GM23248 (cell line): ENCODE data around the gene SEC22B. TPM values are rescaled to one million over a fixed set of nuclear protein-coding genes. Genes with fewer than 3 reads are reported as not detected.
"Not testable (repeated sequence)": the region's sequence is repeated elsewhere in the genome, so short reads cannot be mapped to it uniquely, and the experiment has no call there.

Experiments
- DNase-seq: peaks from one replicate; pipeline ENCODE4 v3.0.0-alpha.2; 2015
- H2AFZ ChIP-seq: fragments of 200-600 bp; sonication (generic); 2 replicates; pipeline ENCODE4 v1.6.1; 2016; ENCODE audit warnings: antibody characterized with exemption
- H3F3A ChIP-seq: fragments of 200-600 bp; sonication (generic); 2 replicates; pipeline ENCODE4 v1.6.1; 2016; ENCODE audit warnings: mild to moderate bottlenecking, antibody characterized with exemption, mixed run types; ENCODE audit not compliant: insufficient read depth
- H3K27ac ChIP-seq: fragments of 200-600 bp; sonication (generic); 2 replicates; pipeline ENCODE4 v1.5.1; 2016; ENCODE audit warnings: mild to moderate bottlenecking
- H3K27me3 ChIP-seq: fragments of 200-600 bp; sonication (generic); replicated peaks from 2 replicates; pipeline ENCODE4 v1.6.1; 2016; ENCODE audit warnings: mild to moderate bottlenecking; ENCODE audit not compliant: insufficient read depth
- H3K36me3 ChIP-seq: fragments of 200-600 bp; sonication (generic); 2 replicates; pipeline ENCODE4 v1.6.1; 2016; ENCODE audit warnings: low read depth, mild to moderate bottlenecking
- H3K4me1 ChIP-seq: fragments of 200-600 bp; sonication (generic); 2 replicates; pipeline ENCODE4 v1.6.1; 2016; ENCODE audit warnings: mild to moderate bottlenecking; ENCODE audit not compliant: insufficient read depth
- H3K4me2 ChIP-seq: fragments of 200-600 bp; sonication (generic); one replicate; pipeline ENCODE4 v1.6.1; 2016; ENCODE audit warnings: mild to moderate bottlenecking; ENCODE audit not compliant: unreplicated experiment
- H3K4me3 ChIP-seq: fragments of 200-600 bp; sonication (generic); 2 replicates; pipeline ENCODE4 v1.5.1; 2016; ENCODE audit warnings: mild to moderate bottlenecking
- H3K79me2 ChIP-seq: fragments of 200-600 bp; sonication (generic); 2 replicates; pipeline ENCODE4 v1.6.1; 2016; ENCODE audit warnings: mild to moderate bottlenecking; ENCODE audit not compliant: insufficient read depth
- H3K9ac ChIP-seq: fragments of 200-600 bp; sonication (generic); 2 replicates; pipeline ENCODE4 v1.6.1; 2016; ENCODE audit warnings: mild to moderate bottlenecking
- H3K9me2 ChIP-seq: fragments of 200-600 bp; sonication (generic); 2 replicates; pipeline ENCODE4 v1.6.1; 2016; ENCODE audit warnings: mixed run types, mild to moderate bottlenecking, moderate library complexity; ENCODE audit not compliant: insufficient read depth
- H3K9me3 ChIP-seq: fragments of 200-600 bp; sonication (generic); one replicate; pipeline ENCODE4 v1.6.1; 2017; ENCODE audit warnings: low read depth
- H4K20me1 ChIP-seq: fragments of 200-600 bp; sonication (generic); 2 replicates; pipeline ENCODE4 v1.6.0; 2016; ENCODE audit not compliant: insufficient read depth
- WGBS, 2 experiments: methylation state at CpG; one replicate each; pipeline ENCODE4 v1.1.6; 2015 to 2017; ENCODE audit warnings: low lambda C conversion rate in 2 of 2, low coverage in 1 of 2; ENCODE audit errors: missing lambda C conversion rate in 2 of 2; 5-methylcytosine and 5-hydroxymethylcytosine counted together
- in situ Hi-C: fragments of 300-500 bp; cut with MboI; formaldehyde crosslinking; loops from 2 replicates; pipeline ENCODE4 v1.15.0; 2020
- polyA plus RNA-seq: library from polyadenylated mRNA; unstranded; fragments of >200 nt; fragmentation: Nextera tagmentation; extraction: Ambion mirVana; gene quantifications from 2 replicates; pipeline ENCODE4 v1.2.1, GENCODE V29; 2016
- total RNA-seq: library from RNA; depleted of rRNA; stranded (reverse); fragments of >200 nt; shearing (Covaris generic); gene quantifications from 2 replicates; pipeline ENCODE4 v1.2.3, GENCODE V29; 2014

Gene SEC22B
- total and polyA plus RNA-seq, 2 experiments from 2014 or later = 68.1 to 101 TPM

GRCh38 chr1:120164761-120165160, 11.6 kb downstream of the SEC22B start:
- H3K4me2 ChIP-seq, H3K4me3 ChIP-seq, H3K9me2 ChIP-seq, H3K27ac ChIP-seq, H3K27me3 ChIP-seq, H3K9me3 ChIP-seq, H3K9ac ChIP-seq, DNase-seq, H3K4me1 ChIP-seq, H2AFZ ChIP-seq, in situ Hi-C loops, H4K20me1 ChIP-seq, H3F3A ChIP-seq: not testable (repeated sequence)
- WGBS, 2 experiments = 100% methylated on average over 1 of the region's 1 CpG
- Histone ChIP-seq H3K79me2 (peaks cover 52% of the 10 kb centered on the region), H3K36me3 (peaks cover 12% of the 10 kb centered on the region)

DNA sequence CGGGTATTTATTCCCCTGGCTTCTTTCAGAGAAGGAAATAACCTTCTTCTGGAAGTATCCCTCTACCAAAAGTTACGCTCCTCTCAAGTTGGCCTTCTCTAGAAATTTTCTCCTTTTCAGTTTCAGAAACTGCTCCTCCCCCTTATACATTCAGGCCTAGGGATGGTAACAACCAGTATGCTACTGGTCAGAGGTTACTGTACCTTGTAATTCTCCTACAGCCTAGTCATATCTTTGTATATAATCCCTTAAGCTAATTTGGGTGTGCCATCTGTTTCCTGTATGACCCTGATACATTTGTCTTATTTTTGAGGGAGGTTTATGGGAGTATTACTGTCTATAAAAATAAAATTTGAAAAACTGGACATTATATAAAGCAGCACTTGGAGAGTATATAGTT, 14.3 kb downstream of the SEC22B start:
- Histone ChIP-seq H3K4me1 (peaks cover 17% of the 10 kb centered on the region; the same call in 1 of the 2 replicates), H3K79me2 (peaks cover 29% of the 10 kb centered on the region), H3K36me3 (peaks cover 11% of the 10 kb centered on the region)
- H3K9me3 ChIP-seq, DNase-seq, H4K20me1 ChIP-seq, in situ Hi-C loops, H3K27me3 ChIP-seq, H3K4me3 ChIP-seq, H3F3A ChIP-seq, H3K4me2 ChIP-seq, H3K9me2 ChIP-seq, H2AFZ ChIP-seq, H3K27ac ChIP-seq, H3K9ac ChIP-seq: not testable (repeated sequence)
- 14% methylated on average over 1 of the region's 2 CpGs; no CpG with 5 or more reads in 1 of the 2 experiments for WGBS, 2 experiments

- H2AFZ ChIP-seq, H3K27me3 ChIP-seq, DNase-seq, H3K4me2 ChIP-seq, H3K79me2 ChIP-seq, H3F3A ChIP-seq, H3K9me2 ChIP-seq, H3K9me3 ChIP-seq, H3K4me3 ChIP-seq, in situ Hi-C loops, H4K20me1 ChIP-seq: not testable (repeated sequence)
- peak overlapping the region; percentile 79 for H3K27ac ChIP-seq
- H3K4me1 ChIP-seq = peaks cover 18% of the 10 kb centered on the region; the same call in 1 of the 2 replicates
- WGBS, 2 experiments = no CpG with 5 or more reads among the region's 1 CpG
- H3K36me3 ChIP-seq = peaks cover 12% of the 10 kb centered on the region
- peak overlapping the region; percentile 57 for H3K9ac ChIP-seq
These were observed 17.8 kb downstream of the SEC22B start for GRCh38 chr1:120158495-120158894.

GRCh38 chr1:120158086-120158485, 18.2 kb downstream of the SEC22B start:
- Histone ChIP-seq H3K36me3 (peaks cover 12% of the 10 kb centered on the region), H3K4me1 (peaks cover 18% of the 10 kb centered on the region; the same call in 1 of the 2 replicates), H3K27ac (peak overlapping the region; percentile 86; the same call in 1 of the 2 replicates)
- H3K9ac ChIP-seq, H3K9me2 ChIP-seq, H3K27me3 ChIP-seq, H3K4me2 ChIP-seq, H2AFZ ChIP-seq, H3K79me2 ChIP-seq, H3F3A ChIP-seq, H3K4me3 ChIP-seq, H4K20me1 ChIP-seq, DNase-seq, in situ Hi-C loops, H3K9me3 ChIP-seq: not testable (repeated sequence)
- 6% methylated on average over 2 of the region's 4 CpGs; no CpG with 5 or more reads in 1 of the 2 experiments for WGBS, 2 experiments

DNA sequence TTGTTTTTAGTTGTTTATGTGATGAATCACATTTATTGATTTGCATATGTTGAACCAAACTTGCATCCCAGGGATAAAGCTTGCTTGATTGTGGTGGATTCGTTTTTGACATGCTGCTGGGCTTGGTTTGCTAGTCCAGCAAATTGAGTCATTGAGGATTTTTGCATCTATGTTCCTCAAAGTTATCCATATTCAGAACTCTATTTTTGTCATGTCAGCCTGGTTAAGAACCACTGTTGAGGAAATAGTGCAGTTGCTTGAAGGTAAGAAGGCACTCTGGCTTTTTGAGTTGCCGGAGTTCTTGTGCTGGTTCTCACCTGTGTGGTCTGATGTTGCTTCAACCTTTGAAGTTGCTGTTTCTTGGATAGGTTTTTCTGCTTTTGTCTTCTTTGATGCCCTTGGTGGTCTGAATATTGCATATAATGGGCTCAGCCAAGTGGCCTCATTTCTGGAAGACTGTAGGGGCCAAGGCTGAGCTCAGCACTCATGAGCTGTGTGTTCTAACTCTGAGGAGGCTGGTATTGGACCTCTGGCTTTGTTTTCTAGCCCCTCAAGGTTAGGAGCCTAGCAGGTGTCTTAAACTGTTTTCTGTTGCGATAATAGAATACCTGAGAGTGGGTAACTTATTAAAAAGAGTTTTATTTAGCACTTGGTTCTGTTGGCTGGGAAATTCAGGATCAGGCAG, 26.0 kb downstream of the SEC22B start:
- H3K9me3 ChIP-seq, DNase-seq, H3K9ac ChIP-seq, H4K20me1 ChIP-seq, H2AFZ ChIP-seq, H3K27me3 ChIP-seq, H3K4me2 ChIP-seq, H3K4me3 ChIP-seq, H3K4me1 ChIP-seq, H3K9me2 ChIP-seq, H3K36me3 ChIP-seq, H3K79me2 ChIP-seq, H3K27ac ChIP-seq, in situ Hi-C loops: not testable (repeated sequence)
- peaks cover 11% of the 10 kb centered on the region; the same call in 1 of the 2 replicates for H3F3A ChIP-seq
- 83 to 100% methylated on average over 2 of the region's 3 CpGs for WGBS, 2 experiments

- H3K4me3 ChIP-seq, H3K27me3 ChIP-seq, DNase-seq, in situ Hi-C loops, H3K4me1 ChIP-seq, H3K79me2 ChIP-seq, H4K20me1 ChIP-seq, H3K9ac ChIP-seq, H2AFZ ChIP-seq, H3K36me3 ChIP-seq, H3K9me2 ChIP-seq, H3K4me2 ChIP-seq, H3K9me3 ChIP-seq, H3K27ac ChIP-seq: not testable (repeated sequence)
- peaks cover 11% of the 10 kb centered on the region; the same call in 1 of the 2 replicates for H3F3A ChIP-seq
These were observed 26.8 kb downstream of the SEC22B start for GRCh38 chr1:120149420-120150059.

- in situ Hi-C loops, H3K9ac ChIP-seq, H3K4me3 ChIP-seq, H3K36me3 ChIP-seq, H4K20me1 ChIP-seq, H3K4me2 ChIP-seq, H3K27me3 ChIP-seq, H3K9me2 ChIP-seq, H3K27ac ChIP-seq, H3K9me3 ChIP-seq, H3K79me2 ChIP-seq, H2AFZ ChIP-seq: not testable (repeated sequence)
- peaks cover 44% of the 10 kb centered on the region for H3F3A ChIP-seq
- peak; percentile 18 for DNase-seq
- peaks cover 37% of the 10 kb centered on the region for H3K4me1 ChIP-seq
- no CpG with 5 or more reads among the region's 1 CpG for WGBS, 2 experiments
These were observed 30.5 kb downstream of the SEC22B start for GRCh38 chr1:120145806-120146205.
